ENCODE data around the gene TMEM255B.

Gene TMEM255B

DNA sequence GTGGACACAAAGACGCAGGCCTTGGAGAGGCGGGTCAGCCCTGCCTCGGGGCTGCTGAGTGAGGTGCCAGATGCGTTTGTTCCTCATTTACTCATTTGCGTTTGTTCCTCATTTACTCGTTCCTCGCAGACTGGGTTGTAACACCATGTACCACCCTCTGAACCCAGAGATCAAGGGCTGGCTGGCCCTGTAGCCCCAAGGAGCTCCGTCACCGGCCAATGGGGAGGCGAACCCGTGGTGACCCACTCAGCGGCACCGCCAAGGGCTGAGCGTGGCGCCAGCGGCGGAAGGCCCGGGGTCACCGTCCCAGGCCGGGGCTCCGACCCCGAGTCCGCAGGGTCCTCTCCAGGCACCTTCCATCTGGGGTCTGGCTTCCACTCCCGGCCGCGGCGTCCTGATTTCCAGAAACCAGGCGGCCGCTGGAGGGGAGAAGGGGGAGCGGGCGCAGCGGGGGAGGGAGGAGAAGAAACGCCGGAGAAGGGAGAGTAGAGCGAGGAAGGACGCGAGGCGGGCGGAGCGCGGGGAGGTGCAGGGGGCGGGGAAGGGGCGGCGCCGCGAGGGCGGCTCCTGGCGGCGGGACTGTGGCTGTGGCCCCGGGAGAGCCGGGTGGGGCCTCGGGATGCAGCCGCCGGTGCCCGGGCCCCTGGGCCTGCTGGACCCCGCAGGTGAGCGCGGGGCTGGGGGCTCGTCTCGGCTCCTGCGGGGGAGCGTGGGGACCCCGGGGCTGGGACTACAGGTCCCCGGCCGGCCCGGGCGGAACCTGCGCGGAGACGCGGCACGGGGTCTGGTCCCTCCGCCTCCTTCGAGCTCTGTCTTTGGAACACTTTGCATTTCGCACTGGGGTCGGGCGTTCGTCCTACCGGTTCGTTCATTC lies at the start of gene TMEM255B:
Gene TMEM255B, plus strand, starts transcription at position 576 of the 874 bp plus-strand sequence. Its CDS starts 44 bp downstream, at position 620.
- H3K27ac ChIP-seq: no peak within 1 kb of the TSS
- no peak within 1 kb of the TSS for H3K9ac ChIP-seq
- peak within 1 kb of the TSS; percentile 57; the same call in 1 of the 2 replicates for H2AFZ ChIP-seq (ENCODE audit: low read depth)
- no peaks in the 10 kb centered on the region for H3K36me3 ChIP-seq (ENCODE audit: insufficient read depth)
- H3K79me2 ChIP-seq (ENCODE audit: insufficient read depth, low read depth): no peaks in the 10 kb centered on the region
- no peak within 1 kb of the TSS for H3K4me3 ChIP-seq (IDR thresholded peaks at IDR 0.05; ENCODE audit: insufficient read depth, low read depth, low read length)
- TF ChIP-seq CTCF (conservative IDR thresholded peaks at IDR 0.05; ENCODE audit: low read depth, low read length): no peak
- peaks cover 68% of the 10 kb centered on the region for H3K27me3 ChIP-seq (ENCODE audit: insufficient read depth, low read depth)
- peak within 1 kb of the TSS; percentile 68 for H3K4me2 ChIP-seq
- no peaks in the 10 kb centered on the region for H4K20me1 ChIP-seq (ENCODE audit: insufficient read depth)
- H3K4me1 ChIP-seq (ENCODE audit: low read depth, poor library complexity, severe bottlenecking): peaks cover 3% of the 10 kb centered on the region

GRCh38 chr13:113722921-113723320 lies 36.1 kb upstream of the TMEM255B start:
- H4K20me1 ChIP-seq (ENCODE audit: insufficient read depth): no peaks in the 10 kb centered on the region
- peaks cover 7% of the 10 kb centered on the region for H3K4me1 ChIP-seq (ENCODE audit: low read depth, poor library complexity, severe bottlenecking)
- no peak overlapping the region for H3K4me2 ChIP-seq
- H3K27me3 ChIP-seq (ENCODE audit: insufficient read depth, low read depth): no peaks in the 10 kb centered on the region
- H3K9ac ChIP-seq: no peak overlapping the region
- H3K27ac ChIP-seq: no peak overlapping the region
- H3K79me2 ChIP-seq (ENCODE audit: insufficient read depth, low read depth): no peaks in the 10 kb centered on the region
- no peak for TF ChIP-seq CTCF (conservative IDR thresholded peaks at IDR 0.05; ENCODE audit: low read depth, low read length)
- H2AFZ ChIP-seq (ENCODE audit: low read depth): no peak overlapping the region
- no peaks in the 10 kb centered on the region for H3K36me3 ChIP-seq (ENCODE audit: insufficient read depth)
- H3K4me3 ChIP-seq (IDR thresholded peaks at IDR 0.05; ENCODE audit: insufficient read depth, low read depth, low read length): no peak overlapping the region

DNA sequence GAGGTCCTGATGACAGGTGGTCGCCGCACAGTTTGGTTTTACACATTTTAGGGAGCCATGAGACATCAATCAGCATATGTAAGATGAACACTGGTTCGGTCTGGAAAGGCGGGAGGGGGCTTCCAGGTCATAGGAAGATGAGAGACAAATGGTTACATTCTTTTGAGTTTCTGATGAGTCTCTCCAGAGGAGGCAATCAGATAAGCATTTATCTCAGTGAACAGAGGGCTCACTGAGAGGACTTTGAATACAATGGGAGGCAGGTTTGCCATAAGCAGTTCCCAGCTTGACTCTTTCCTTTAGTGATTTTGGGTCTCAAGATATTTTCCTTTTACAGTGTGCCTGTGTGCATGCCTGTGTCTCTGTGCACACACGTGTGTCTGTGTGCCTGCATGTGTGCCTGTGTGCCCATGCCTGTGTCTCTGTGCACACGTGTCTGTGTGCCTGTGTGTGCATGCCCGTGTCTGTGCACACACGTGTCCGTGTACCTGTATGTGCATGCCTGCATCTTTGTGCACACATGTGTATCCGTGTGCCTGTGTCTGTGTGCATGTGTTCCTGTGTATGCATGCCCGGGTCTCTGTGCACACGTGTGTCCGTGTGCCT lies 35.5 kb upstream of the TMEM255B start:
- Histone ChIP-seq H3K27ac (no peak overlapping the region), H4K20me1 (ENCODE audit: insufficient read depth) (no peaks in the 10 kb centered on the region), H3K4me2 (no peak overlapping the region), H3K79me2 (ENCODE audit: insufficient read depth, low read depth) (no peaks in the 10 kb centered on the region), H3K27me3 (ENCODE audit: insufficient read depth, low read depth) (0 out of 2 replicates have a peak, but pooled peaks cover under 1% of the 10 kb centered on the region), H3K9ac (no peak overlapping the region), H3K4me1 (ENCODE audit: low read depth, poor library complexity, severe bottlenecking) (peaks cover 7% of the 10 kb centered on the region), H3K36me3 (ENCODE audit: insufficient read depth) (no peaks in the 10 kb centered on the region), H2AFZ (ENCODE audit: low read depth) (no peak overlapping the region), H3K4me3 (IDR thresholded peaks at IDR 0.05; ENCODE audit: insufficient read depth, low read depth, low read length) (no peak overlapping the region)
- TF ChIP-seq CTCF (conservative IDR thresholded peaks at IDR 0.05; ENCODE audit: low read depth, low read length): no peak

- no peak overlapping the region for H3K4me3 ChIP-seq (IDR thresholded peaks at IDR 0.05; ENCODE audit: insufficient read depth, low read depth, low read length)
- H2AFZ ChIP-seq (ENCODE audit: low read depth): peak overlapping the region; percentile 67
- no peak overlapping the region; the same call in 1 of the 2 replicates for H3K9ac ChIP-seq
- H4K20me1 ChIP-seq (ENCODE audit: insufficient read depth): no peaks in the 10 kb centered on the region
- no peaks in the 10 kb centered on the region for H3K36me3 ChIP-seq (ENCODE audit: insufficient read depth)
- peak overlapping the region; percentile 66 for H3K27ac ChIP-seq
- peaks cover 6% of the 10 kb centered on the region; the same call in 1 of the 2 replicates for H3K27me3 ChIP-seq (ENCODE audit: insufficient read depth, low read depth)
- no peaks in the 10 kb centered on the region for H3K79me2 ChIP-seq (ENCODE audit: insufficient read depth, low read depth)
- TF ChIP-seq CTCF (conservative IDR thresholded peaks at IDR 0.05; ENCODE audit: low read depth, low read length): no peak
- H3K4me2 ChIP-seq: peak overlapping the region; percentile 93
- H3K4me1 ChIP-seq (ENCODE audit: low read depth, poor library complexity, severe bottlenecking): peaks cover 7% of the 10 kb centered on the region
Measured at GRCh38 chr13:113724016-113724758, 34.8 kb upstream of the TMEM255B start.

Data from KMS-11 (cell line).